IMR-90 (cell line): ENCODE measurements around the gene TAS2R19. TPM values are rescaled to one million over a fixed set of nuclear protein-coding genes. Genes with fewer than 3 reads are reported as not detected.

Experiments used
- ATAC-seq: fragments of 200-7000 bp; cut with Tn5 transposase; 2 replicates; pipeline ENCODE4 v1.9.1; 2020; ENCODE audit warnings: low read depth, mild to moderate bottlenecking, moderate library complexity
- BruUV-seq: library from RNA; stranded (reverse); fragments of 400-500 nt; replicated peaks from 2 replicates; lab custom pipeline; 2021; lab: Mats Ljungman, UMichigan
- CTCF ChIA-PET: fragments of 300-600 bp; formaldehyde crosslinking; extraction: SDS; loops from one replicate; lab custom pipeline; 2021; ENCODE audit warnings: antibody characterized with exemption; lab: Yijun Ruan, JAX
- POLR2A ChIA-PET: fragments of 300-600 bp; sonication (Branson Sonifier 250); formaldehyde crosslinking; loops from one replicate; lab custom pipeline; 2022; ENCODE audit warnings: antibody characterized with exemption; ENCODE audit not compliant: unreplicated experiment; lab: Charles Lee
- DNase-seq: peaks from one replicate; pipeline ENCODE4 v3.0.0; 2013
- H2AFZ ChIP-seq: replicated peaks from 2 replicates; pipeline ENCODE3; 2013; ENCODE audit warnings: low read length, mild to moderate bottlenecking; ENCODE audit not compliant: poor library complexity
- H2AK5ac ChIP-seq: 2 replicates; pipeline ENCODE4 v1.6.1; 2013; ENCODE audit warnings: low read depth, low read length, inconsistent platforms
- H2AK9ac ChIP-seq: replicated peaks from 2 replicates; pipeline ENCODE3; 2013; ENCODE audit warnings: mild to moderate bottlenecking, low read depth, low read length, moderate library complexity; ENCODE audit not compliant: poor library complexity
- H2BK120ac ChIP-seq: 2 replicates; pipeline ENCODE4 v1.6.1; 2013; ENCODE audit warnings: low read depth, low read length, inconsistent platforms
- H2BK15ac ChIP-seq: 3 replicates; pipeline ENCODE4 v1.6.1; 2013; ENCODE audit warnings: low read depth, low read length, inconsistent platforms
- H2BK20ac ChIP-seq: 2 replicates; pipeline ENCODE4 v1.6.1; 2013; ENCODE audit warnings: low read depth, mild to moderate bottlenecking, inconsistent platforms, low read length, moderate library complexity
- H2BK5ac ChIP-seq: 2 replicates; pipeline ENCODE4 v1.6.1; 2013; ENCODE audit warnings: mild to moderate bottlenecking, low read depth, low read length, inconsistent platforms; ENCODE audit not compliant: poor library complexity, severe bottlenecking
- H3K14ac ChIP-seq: replicated peaks from 2 replicates; pipeline ENCODE4 v1.6.1; 2013; ENCODE audit warnings: low read depth, low read length, inconsistent platforms
- H3K18ac ChIP-seq: 2 replicates; pipeline ENCODE4 v1.6.1; 2013; ENCODE audit warnings: low read depth, low read length, control low read depth
- H3K23ac ChIP-seq: 2 replicates; pipeline ENCODE4 v1.6.1; 2013; ENCODE audit warnings: low read depth, low read length, inconsistent platforms
- H3K27ac ChIP-seq: 2 replicates; pipeline ENCODE4 v1.5.1; 2013; ENCODE audit warnings: mild to moderate bottlenecking, control low read depth, low read length; ENCODE audit not compliant: insufficient read depth
- H3K27me3 ChIP-seq: 2 replicates; pipeline ENCODE4 v1.6.1; 2013; ENCODE audit warnings: low read length; ENCODE audit not compliant: control insufficient read depth, insufficient read depth
- H3K36me3 ChIP-seq: 2 replicates; pipeline ENCODE4 v1.6.1; 2013; ENCODE audit warnings: low read length, mixed read lengths; ENCODE audit not compliant: control insufficient read depth, insufficient read depth
- H3K4ac ChIP-seq: 2 replicates; pipeline ENCODE4 v1.6.1; 2013; ENCODE audit warnings: low read depth, low read length, inconsistent platforms
- H3K4me1 ChIP-seq: 2 replicates; pipeline ENCODE4 v1.6.1; 2013; ENCODE audit warnings: low read length, mixed read lengths; ENCODE audit not compliant: control insufficient read depth, insufficient read depth
- H3K4me2 ChIP-seq: 2 replicates; pipeline ENCODE4 v1.6.1; 2013; ENCODE audit warnings: low read depth, mild to moderate bottlenecking, control low read depth, low read length, moderate library complexity
- H3K4me3 ChIP-seq: 2 replicates; pipeline ENCODE4 v1.5.1; 2013; ENCODE audit warnings: low read depth, mild to moderate bottlenecking, control low read depth, low read length, moderate library complexity; ENCODE audit not compliant: insufficient read depth
- H3K56ac ChIP-seq: 2 replicates; pipeline ENCODE4 v1.6.1; 2013; ENCODE audit warnings: low read length, inconsistent platforms; ENCODE audit not compliant: insufficient read depth; ENCODE audit errors: extremely low read depth
- H3K79me1 ChIP-seq, 2 experiments: 2 replicates each; pipeline ENCODE4 v1.6.1; 2013; ENCODE audit warnings: low read length in 2 of 2, inconsistent platforms in 1 of 2, low read depth in 1 of 2
- H3K9ac ChIP-seq: 2 replicates; pipeline ENCODE4 v1.6.1; 2013; ENCODE audit warnings: low read depth, low read length, control low read depth
- H3K9me1 ChIP-seq: 2 replicates; pipeline ENCODE4 v1.6.1; 2013; ENCODE audit warnings: low read length, inconsistent platforms; ENCODE audit not compliant: insufficient read depth
- H3K9me3 ChIP-seq: 2 replicates; pipeline ENCODE4 v1.6.1; 2013; ENCODE audit warnings: low read length; ENCODE audit not compliant: control insufficient read depth, insufficient read depth
- H4K20me1 ChIP-seq: 2 replicates; pipeline ENCODE4 v1.6.1; 2013; ENCODE audit warnings: low read length, inconsistent platforms; ENCODE audit not compliant: insufficient read depth
- H4K5ac ChIP-seq: 2 replicates; pipeline ENCODE4 v1.6.1; 2013; ENCODE audit warnings: mild to moderate bottlenecking, low read depth, low read length, control low read depth
- H4K8ac ChIP-seq, 2 experiments: 2 replicates each; pipeline ENCODE4 v1.6.1; 2013; ENCODE audit warnings: low read depth in 2 of 2, low read length in 2 of 2, control low read depth in 1 of 2, inconsistent platforms in 1 of 2
- H4K91ac ChIP-seq: 2 replicates; pipeline ENCODE4 v1.6.1; 2013; ENCODE audit warnings: low read depth, low read length, inconsistent platforms; ENCODE audit not compliant: insufficient read depth
- POLR2A ChIP-seq: IDR thresholded peaks from 2 replicates; pipeline ENCODE4 v1.6.1; 2012; ENCODE audit warnings: mild to moderate bottlenecking, low read depth, low read length
- RFX5 ChIP-seq: IDR thresholded peaks from 2 replicates; pipeline ENCODE4 v1.8.0; 2012; ENCODE audit warnings: low read depth, mild to moderate bottlenecking, low read length, moderate library complexity
- WGBS, 2 experiments: methylation state at CpG; one replicate each; pipeline versions ENCODE4 v1.1.5 to v1.1.7; 2013; ENCODE audit warnings: missing lambda C conversion rate in 2 of 2; ENCODE audit not compliant: insufficient read length in 1 of 2; ENCODE audit errors: extremely low coverage in 2 of 2; 5-methylcytosine and 5-hydroxymethylcytosine counted together
- dilution Hi-C: fragments of 300-500 bp; cut with HindIII; formaldehyde crosslinking; loops from one replicate; pipeline ENCODE4 v1.14.3; 2018; ENCODE audit warnings: low sequenced_read_pairs; ENCODE audit not compliant: unreplicated experiment
- in situ Hi-C: fragments of 300-500 bp; cut with MboI; formaldehyde crosslinking; loops from 3 replicates; pipeline ENCODE4 v1.14.3; 2019; ENCODE audit warnings: low sequenced_read_pairs, inconsistent platforms, mixed read lengths
- intact Hi-C: fragments of 100-400 bp; cut with micrococcal nuclease; formaldehyde crosslinking; loops from 2 replicates; pipeline ENCODE4 v1.10.0; 2022
- polyA plus RNA-seq, 3 experiments: library from polyadenylated mRNA; depleted of rRNA; stranded (reverse); fragments of >200 nt; gene quantifications; 2 replicates each; pipeline ENCODE4 v1.2.3, GENCODE V29; 2012; ENCODE audit warnings: low replicate concordance in 1 of 3
- total RNA-seq: library from RNA; depleted of rRNA; stranded (reverse); fragments of >200 nt; gene quantifications from 2 replicates; pipeline ENCODE4 v1.2.3, GENCODE V29; 2012
- TF ChIP-seq, protein P1 (sequence below): conservative IDR thresholded peaks from 2 replicates; pipeline ENCODE4 v1.5.1; 2012; ENCODE audit warnings: mild to moderate bottlenecking, low read depth, low read length, improper control_type of control experiment

TAS2R19 gene
- total and polyA plus RNA-seq, 2 of the 4 experiments (the other 2 are of a cell fraction) = 0.24 to 5.0 TPM

DNA sequence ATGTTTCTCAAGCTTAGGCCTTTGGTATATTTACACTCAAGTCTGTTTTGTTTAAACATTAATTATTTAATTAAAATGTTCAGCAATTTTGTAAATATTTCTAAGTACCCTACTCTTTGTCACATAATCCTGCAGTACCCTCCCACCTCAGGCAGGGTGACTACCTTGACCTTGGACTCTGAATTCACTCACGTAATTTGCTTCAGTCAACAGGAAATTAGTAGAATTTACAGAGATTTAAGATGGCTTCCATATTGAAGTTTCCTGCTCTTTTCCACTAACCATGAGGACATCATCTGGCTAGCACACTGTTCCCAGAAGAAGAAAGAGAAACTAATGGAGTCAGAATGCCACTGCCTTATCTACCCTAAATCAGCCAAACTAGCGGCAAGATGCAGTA, 967 bp upstream of the TAS2R19 start:
- ChIA-PET POLR2A (no interaction called here), CTCF (no interaction called here)
- H2AK5ac ChIP-seq = no peak overlapping the region
- H3K9me1 ChIP-seq = no peaks in the 10 kb centered on the region
- no peak overlapping the region for H3K4ac ChIP-seq
- no peaks in the 10 kb centered on the region for H3K27me3 ChIP-seq
- ATAC-seq = no peak
- H2BK5ac ChIP-seq = no peak overlapping the region
- no peak overlapping the region for H3K4me2 ChIP-seq
- no peaks in the 10 kb centered on the region for H3K9me3 ChIP-seq
- no peak overlapping the region for H3K18ac ChIP-seq
- no peak overlapping the region for H3K4me3 ChIP-seq
- in situ Hi-C loops (no loop called here), intact Hi-C loops (no loop called here), dilution Hi-C loops (no loop called here)
- no peak overlapping the region for H4K8ac ChIP-seq
- no peak overlapping the region for H2AK9ac ChIP-seq
- peaks cover 3 to 9% of the 10 kb centered on the region in 2 experiments; a peak in 1 of 4 replicates for H3K79me1 ChIP-seq
- H3K36me3 ChIP-seq = peaks cover 7% of the 10 kb centered on the region
- H2BK15ac ChIP-seq = no peak overlapping the region
- H2BK120ac ChIP-seq = no peak overlapping the region
- no peaks in the 10 kb centered on the region for H3K4me1 ChIP-seq
- no peaks in the 10 kb centered on the region for H4K20me1 ChIP-seq
- H3K9ac ChIP-seq = no peak overlapping the region
- BruUV-seq = no TSS peak
- no peak overlapping the region for H3K23ac ChIP-seq
- no peak overlapping the region for H4K5ac ChIP-seq
- H4K91ac ChIP-seq = no peak overlapping the region
- H3K56ac ChIP-seq = no peak overlapping the region
- no peak for TF ChIP-seq RFX5
- TF ChIP-seq, protein P1, sequence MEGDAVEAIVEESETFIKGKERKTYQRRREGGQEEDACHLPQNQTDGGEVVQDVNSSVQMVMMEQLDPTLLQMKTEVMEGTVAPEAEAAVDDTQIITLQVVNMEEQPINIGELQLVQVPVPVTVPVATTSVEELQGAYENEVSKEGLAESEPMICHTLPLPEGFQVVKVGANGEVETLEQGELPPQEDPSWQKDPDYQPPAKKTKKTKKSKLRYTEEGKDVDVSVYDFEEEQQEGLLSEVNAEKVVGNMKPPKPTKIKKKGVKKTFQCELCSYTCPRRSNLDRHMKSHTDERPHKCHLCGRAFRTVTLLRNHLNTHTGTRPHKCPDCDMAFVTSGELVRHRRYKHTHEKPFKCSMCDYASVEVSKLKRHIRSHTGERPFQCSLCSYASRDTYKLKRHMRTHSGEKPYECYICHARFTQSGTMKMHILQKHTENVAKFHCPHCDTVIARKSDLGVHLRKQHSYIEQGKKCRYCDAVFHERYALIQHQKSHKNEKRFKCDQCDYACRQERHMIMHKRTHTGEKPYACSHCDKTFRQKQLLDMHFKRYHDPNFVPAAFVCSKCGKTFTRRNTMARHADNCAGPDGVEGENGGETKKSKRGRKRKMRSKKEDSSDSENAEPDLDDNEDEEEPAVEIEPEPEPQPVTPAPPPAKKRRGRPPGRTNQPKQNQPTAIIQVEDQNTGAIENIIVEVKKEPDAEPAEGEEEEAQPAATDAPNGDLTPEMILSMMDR = no peak
- TF ChIP-seq POLR2A = no peak
- no peak overlapping the region for H2AFZ ChIP-seq
- no CpG with 5 or more reads among the region's 2 CpGs for WGBS, 2 experiments
- no peak overlapping the region for H3K14ac ChIP-seq
- H2BK20ac ChIP-seq = no peak overlapping the region
- no peak overlapping the region for H3K27ac ChIP-seq
- no peak for DNase-seq
